Amniotic epithelial cell (primary cell): ENCODE results near the gene EMILIN3.

Experiments
- DNase-seq: peaks from one replicate; pipeline ENCODE4 v3.0.0-alpha.2; 2010; ENCODE audit warnings: low read depth

Gene EMILIN3

DNA sequence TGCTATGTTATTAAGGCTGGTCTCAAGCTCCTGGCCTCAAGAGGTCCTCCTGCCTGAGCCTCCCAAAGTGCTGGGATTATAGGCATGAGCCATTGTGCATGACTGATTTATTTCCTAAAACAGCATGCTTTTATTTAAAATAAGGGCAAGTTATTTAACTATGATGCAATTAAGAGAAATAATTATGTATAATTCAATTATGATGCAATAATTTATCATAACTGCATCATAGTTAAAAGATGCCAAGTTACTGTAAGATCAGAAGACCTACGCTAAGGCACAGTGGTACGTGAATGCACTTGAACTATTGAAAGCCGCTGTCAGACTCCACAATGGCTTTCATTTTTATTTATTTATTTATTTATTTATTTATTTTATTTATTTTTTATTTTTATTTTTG is 24.3 kb upstream of the EMILIN3 start:
- DNase-seq = no peak

DNA sequence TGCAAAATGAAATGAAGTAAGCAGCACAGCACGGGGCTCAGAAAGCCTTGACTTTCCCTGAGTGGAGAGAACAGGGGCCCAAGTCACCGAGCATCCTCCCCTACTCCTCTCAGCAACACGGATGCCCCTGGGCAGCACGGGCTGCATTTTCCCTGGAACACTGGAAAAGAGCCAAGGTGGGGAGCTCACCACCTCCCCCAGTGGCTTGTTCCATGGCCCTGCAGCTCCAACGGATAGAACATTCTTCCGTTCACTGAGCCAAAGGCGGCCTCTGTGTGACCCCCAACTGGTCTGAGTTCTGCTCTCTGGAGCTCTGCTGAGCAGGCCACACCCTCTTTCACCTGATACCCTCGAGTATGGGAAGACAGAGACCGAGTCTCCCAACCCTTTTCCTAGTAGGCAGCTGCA is 20.8 kb upstream of the EMILIN3 start:
- no peak for DNase-seq

DNA sequence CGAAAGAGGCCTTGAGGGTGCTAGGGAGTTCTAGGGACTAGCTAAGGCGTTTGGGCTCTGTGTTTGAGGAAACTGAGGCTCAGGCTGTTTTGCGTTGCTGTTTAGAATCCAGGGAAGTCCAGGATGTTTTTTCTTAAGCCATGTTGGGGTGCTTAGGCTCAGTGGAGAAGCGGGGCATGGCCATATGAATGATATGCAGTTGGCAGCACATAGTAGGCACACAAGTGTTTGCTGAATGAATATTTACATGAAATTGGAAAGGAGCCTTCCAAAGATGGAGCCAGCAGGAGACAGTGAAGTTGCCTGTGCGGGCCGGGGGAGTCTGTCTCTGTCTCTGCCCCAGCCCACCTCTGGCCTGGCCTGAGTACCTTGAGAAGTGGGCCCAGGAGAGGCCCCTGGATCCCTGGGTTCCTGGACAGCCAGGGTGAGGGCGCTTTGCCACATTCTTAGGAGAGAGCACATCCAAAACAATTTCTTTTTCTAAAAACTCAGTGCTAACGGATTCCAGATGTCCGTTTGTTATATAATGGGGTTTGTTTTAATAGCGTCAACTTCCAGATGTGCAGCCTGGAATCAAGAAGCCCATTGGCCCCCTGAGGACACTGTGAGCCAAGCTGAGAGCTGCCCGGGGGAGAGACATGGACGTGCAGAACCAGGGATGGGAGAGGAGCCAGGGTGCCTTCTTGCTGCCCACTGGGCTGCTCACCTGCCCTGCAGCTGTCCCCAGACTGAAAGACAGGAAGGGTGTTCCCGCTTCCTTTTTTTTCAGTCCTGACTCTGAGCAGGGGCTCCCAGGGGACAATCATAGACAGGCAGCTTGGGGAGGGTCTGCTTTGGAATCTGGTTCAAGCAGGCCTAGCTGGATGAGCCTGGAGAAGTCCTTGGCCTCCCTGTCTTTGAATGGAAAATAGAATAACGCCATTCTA is 20.1 kb upstream of the EMILIN3 start:
- DNase-seq = no peak

DNA sequence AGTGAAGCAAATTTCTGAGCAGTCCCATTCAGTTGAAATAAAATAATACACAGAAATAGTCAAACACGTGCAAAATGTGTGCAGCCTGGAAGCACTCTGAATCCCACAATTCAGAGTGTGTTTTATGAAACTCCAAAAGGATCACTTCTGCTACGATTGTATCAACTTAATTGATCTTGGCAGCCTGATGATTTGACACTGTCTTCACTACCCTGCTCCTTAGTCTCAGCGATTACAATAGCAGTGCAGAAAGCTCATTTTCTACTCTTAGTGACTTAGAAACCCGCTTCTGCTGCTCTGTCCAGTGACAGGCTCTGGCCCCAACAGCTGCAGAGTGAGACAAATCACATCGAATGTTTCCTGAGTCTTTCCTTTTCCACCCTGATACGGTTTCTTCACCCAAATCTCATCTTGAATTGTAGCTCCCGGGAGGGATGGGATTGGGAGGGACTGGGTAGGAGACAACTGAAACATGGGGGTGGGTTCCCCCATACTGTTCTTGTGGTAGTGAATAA is 16.2 kb upstream of the EMILIN3 start:
- no peak for DNase-seq

DNA sequence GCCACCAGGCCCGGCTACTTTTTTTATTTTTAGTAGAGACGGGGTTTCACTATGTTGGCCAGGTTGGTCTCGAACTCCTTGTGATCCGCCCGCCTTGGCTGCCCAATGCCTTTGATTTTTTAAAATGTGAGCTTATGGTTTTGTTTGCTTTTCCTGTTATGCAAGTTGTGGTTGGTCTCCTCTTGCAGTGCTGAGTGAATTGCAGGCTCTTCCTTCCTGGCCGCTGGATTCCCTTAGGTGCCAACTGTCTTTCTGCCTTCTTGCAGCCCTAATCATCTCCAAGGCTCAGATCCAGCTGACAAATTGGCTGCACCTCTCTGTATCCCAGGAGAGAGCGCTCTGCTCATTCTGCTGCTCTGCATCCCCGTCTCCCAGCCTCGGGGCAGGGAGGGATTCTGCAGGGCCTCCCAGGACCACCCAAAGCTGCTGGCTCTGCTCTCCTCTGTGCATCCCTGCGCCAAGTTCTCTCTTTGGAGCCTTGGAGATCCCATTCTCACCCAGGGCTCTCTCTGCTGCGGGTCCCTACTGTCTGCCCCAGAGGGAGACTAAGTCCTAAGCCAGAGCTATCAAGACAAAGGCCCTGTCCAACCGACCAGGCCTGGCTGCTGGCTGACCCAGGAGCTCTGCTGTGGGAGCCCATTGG is 14.1 kb upstream of the EMILIN3 start:
- no peak for DNase-seq

DNA sequence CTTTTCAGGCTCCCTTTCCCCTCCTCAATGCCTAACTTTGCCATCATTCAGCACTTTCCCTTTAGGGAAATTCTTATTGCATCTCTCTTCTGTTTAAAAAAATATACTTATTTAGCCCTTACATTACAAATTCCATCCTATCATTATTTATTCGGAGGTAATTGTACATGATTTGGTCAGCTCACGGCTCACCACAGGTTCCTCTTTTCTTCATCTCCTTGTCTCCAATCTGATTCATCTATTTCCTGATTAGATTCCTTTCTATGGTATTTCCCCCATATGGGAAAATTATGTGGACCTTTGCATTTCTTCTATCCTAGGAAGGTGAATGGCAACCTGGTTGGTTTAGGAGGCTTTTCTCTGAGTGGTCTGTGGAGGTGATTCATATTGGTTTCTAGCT is 12.9 kb upstream of the EMILIN3 start:
- no peak for DNase-seq

DNA sequence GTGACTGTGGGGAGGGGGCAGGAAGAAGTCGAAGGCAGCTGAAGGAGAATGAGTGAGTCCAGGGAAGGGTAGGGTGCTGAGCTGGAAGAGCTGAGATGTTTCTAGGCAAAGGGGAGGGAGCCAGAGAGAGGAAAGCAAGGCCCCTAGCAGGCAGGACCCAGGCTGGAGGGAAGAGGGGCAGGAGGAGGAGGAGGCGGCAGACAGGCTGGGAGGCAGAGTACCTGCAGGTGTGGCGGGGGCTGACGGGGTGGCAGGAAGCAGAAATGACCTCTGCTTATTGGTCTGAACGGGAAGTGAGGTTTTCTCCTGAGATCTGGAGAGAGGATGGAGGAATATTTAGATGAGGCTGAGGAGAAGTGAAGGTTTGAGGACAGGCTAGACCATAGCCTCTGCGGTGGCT is 10.7 kb upstream of the EMILIN3 start:
- DNase-seq = no peak

DNA sequence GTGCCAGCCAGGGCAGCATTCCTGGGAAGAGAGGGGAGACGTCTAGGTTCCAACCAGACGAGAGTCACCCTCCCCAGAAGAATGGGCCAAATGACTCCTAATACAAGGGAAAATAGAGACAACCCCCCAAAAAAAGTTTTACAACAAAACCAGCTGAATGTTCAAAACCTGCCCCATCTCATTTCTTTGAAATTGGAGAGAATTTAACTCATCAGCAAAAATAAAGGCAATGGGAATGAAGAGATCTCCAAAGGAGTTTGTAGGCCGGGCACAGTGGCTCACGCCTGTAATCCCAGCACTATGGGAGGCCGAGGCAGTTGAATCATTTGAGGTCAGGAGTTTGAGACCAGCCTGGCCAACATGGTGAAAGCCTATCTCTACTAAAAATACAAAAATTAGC is 9.7 kb upstream of the EMILIN3 start:
- no peak for DNase-seq

DNA sequence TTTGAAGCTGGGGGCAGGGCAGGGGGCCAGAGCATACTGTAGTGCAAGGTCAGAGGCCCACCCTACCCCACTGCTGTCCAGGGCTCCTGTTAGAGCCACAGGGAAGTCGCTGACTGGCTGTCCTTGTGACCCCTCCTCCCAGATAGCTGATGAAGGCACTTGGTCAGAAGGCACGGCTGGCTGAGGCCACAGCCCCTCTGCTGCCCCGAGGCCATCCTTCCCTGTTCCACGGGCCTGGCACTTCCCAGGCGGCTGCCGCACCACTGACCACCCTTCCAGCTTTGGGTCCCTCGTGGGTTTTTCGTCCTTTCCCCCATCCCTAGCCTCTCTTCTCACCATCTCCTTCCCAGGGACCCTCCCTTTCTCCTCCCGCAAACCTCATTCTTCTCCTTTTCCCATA is 9.2 kb upstream of the EMILIN3 start:
- no peak for DNase-seq

GRCh38 chr20:41373931-41374920 is 7.6 kb upstream of the EMILIN3 start:
- no peak for DNase-seq

GRCh38 chr20:41373251-41373783 is 6.7 kb upstream of the EMILIN3 start:
- DNase-seq = no peak

- DNase-seq = peak; percentile 15
Measured at GRCh38 chr20:41371371-41371770, 4.8 kb upstream of the EMILIN3 start.

DNA sequence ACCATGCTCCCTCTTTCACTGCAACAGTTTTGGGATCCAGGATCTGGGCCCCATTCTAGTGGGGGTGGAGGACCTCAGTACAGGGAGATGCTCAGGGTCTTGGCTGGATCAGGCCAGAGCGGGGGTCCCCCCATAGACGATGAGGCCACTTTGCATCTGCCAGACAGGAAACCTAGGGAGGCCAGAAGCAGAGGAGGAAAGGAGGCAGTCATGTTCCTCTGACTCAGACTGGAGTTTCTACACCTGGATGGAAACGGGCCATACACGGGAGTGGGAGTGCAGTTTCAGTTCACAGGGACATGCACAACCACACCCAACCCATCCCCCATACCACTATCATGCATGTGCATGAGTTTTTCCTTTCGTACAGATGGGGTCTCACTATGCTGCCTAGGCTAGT is 3.6 kb upstream of the EMILIN3 start:
- no peak for DNase-seq

GRCh38 chr20:41369673-41370072 is 3.1 kb upstream of the EMILIN3 start:
- DNase-seq = no peak

- DNase-seq = no peak
Measured at GRCh38 chr20:41367956-41368355, 1.3 kb upstream of the EMILIN3 start.

- no peak for DNase-seq
Measured at GRCh38 chr20:41367393-41367695, 726 bp upstream of the EMILIN3 start.

- no peak for DNase-seq
Measured at GRCh38 chr20:41365777-41366545, 657 bp downstream of the EMILIN3 start.

- DNase-seq = no peak
Measured at GRCh38 chr20:41364967-41365765, 1.5 kb downstream of the EMILIN3 start.

- no peak for DNase-seq
Measured at GRCh38 chr20:41364236-41364855, 2.3 kb downstream of the EMILIN3 start.

- DNase-seq = no peak
Measured at GRCh38 chr20:41363601-41364000, 3.0 kb downstream of the EMILIN3 start.
